Measurements from ENCODE around the gene ANKRD13A.

DNA sequence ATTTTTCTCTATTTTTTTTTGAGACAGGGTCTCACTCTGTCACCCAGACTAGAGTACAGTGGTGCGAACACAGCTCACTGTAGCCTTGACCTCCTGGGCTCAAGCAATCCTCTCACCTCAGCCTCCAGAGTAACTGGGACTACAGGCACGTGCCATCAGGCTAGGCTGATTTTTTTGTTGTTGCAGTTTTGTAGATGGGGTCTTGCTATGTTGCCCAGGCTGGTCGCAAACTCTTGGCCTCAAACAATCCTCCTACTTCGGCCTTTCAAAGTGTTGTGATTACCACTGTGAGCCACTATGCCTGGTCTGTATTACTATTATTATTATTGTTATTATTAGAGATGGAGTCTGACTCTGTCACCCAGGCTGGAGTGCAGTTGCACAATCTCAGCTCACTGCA is 26.4 kb upstream of the ANKRD13A start:
- TF ChIP-seq POLR2A (IDR thresholded peaks at IDR 0.05) (no peak), EP300 (IDR thresholded peaks at IDR 0.05) (no peak)
- TF ChIP-seq, protein P1, sequence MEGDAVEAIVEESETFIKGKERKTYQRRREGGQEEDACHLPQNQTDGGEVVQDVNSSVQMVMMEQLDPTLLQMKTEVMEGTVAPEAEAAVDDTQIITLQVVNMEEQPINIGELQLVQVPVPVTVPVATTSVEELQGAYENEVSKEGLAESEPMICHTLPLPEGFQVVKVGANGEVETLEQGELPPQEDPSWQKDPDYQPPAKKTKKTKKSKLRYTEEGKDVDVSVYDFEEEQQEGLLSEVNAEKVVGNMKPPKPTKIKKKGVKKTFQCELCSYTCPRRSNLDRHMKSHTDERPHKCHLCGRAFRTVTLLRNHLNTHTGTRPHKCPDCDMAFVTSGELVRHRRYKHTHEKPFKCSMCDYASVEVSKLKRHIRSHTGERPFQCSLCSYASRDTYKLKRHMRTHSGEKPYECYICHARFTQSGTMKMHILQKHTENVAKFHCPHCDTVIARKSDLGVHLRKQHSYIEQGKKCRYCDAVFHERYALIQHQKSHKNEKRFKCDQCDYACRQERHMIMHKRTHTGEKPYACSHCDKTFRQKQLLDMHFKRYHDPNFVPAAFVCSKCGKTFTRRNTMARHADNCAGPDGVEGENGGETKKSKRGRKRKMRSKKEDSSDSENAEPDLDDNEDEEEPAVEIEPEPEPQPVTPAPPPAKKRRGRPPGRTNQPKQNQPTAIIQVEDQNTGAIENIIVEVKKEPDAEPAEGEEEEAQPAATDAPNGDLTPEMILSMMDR (IDR thresholded peaks at IDR 0.05) = no peak

Measured in tibial nerve (tissue), 4 donors.